Activated CD8-positive, alpha-beta memory T cell treated with anti-CD3 and anti-CD28 coated beads for 1 hour (primary cell): ENCODE measurements around the gene TTC27.
"Not testable (repeated sequence)": the region's sequence is repeated elsewhere in the genome, so short reads cannot be mapped to it uniquely, and the experiment has no call there.

Experiments used
- DNase-seq, 2 donors: peaks; one replicate each; pipeline ENCODE4 v3.0.0-alpha.2; 2020; ENCODE audit warnings: low read depth in 1 of 2; ENCODE audit errors: extremely low read depth in 1 of 2

The TTC27 gene

DNA sequence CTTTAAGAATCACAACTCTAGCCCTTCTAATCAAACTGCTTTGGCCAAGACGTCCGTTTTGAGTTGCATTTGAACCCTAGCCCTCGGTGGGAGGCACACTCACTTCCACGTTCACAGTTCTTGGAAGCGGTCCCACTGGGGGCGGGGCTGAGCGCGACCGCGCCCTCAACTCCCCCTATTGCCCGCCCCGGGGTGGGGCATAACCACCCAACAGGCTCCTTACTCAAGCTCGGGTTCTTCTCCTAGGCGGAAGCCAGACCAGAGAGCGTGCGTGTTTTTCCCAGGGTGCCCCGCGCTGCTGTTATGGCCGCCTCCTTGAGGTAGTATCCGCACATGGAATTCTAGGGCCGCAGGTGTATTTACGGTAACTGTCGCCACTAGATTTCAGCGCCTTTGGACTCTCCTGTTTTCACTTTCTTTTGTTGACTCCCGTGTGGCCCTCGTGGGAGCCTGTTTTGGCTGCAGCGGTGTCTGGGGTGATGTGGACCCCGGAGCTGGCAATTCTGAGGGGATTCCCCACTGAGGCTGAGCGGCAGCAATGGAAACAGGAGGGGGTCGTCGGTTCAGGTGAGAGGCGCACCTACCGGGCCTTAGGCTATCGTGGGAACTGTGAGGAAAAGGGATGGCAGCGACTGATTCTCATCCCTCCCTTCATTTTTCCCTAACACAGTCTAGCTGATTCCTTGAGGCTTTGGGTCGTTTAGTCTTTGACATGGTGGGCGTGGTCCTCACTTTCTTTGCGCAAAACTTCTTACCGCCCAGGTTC, at the start of gene TTC27:
Gene TTC27 (plus strand): TSS at position 237 of the 766 bp plus-strand sequence. CDS start 243 bp downstream, at position 480.
- peak; percentile 84 to 89 for DNase-seq

- no peak for DNase-seq
Observed at GRCh38 chr2:32591669-32592463, 36.0 kb upstream of the TTC27 start.

- DNase-seq = no peak
Observed at GRCh38 chr2:32594573-32594972, 33.3 kb upstream of the TTC27 start.

DNA sequence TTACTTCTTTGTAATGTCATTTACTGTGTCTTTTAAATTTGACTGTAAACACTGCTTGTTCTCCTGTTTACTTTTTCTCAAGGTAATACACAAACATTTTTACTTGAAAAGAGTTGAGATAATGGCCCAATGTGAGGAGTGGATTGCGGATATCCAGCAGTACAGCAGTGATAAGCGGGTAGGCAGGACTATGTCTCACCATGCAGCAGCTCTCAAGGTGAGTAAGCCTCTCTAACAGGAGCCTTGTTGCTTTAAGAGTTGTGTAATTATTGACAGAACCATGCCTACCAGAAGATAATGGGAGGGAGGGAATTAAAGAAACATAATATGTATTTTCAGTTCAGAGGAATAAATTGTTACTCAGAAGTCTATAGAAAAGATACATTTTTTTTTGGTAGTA, 16.5 kb upstream of the TTC27 start:
- no peak for DNase-seq

GRCh38 chr2:32611771-32612170, 16.1 kb upstream of the TTC27 start:
- no peak for DNase-seq

DNA sequence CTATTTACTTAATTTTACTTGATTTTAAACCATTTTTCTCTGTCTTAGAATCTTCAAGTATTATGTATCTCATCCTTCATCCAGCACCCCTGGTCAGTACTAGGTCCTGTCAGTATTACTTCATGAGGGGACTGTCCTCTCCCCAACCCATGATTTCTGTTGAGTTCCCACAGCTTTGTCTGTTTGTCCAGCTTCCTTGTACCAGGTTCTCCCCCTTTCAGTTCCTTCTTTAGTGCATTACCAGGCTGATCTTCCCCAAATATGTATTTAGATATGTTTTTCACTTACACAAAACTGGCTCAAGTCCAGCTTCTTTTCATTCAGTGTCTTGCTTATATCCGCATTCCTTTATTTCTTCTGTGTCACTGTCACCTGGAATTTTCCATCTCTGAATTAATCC, 13.8 kb upstream of the TTC27 start:
- no peak for DNase-seq

- no peak for DNase-seq
Observed at GRCh38 chr2:32617599-32618189, 10.2 kb upstream of the TTC27 start.

DNA sequence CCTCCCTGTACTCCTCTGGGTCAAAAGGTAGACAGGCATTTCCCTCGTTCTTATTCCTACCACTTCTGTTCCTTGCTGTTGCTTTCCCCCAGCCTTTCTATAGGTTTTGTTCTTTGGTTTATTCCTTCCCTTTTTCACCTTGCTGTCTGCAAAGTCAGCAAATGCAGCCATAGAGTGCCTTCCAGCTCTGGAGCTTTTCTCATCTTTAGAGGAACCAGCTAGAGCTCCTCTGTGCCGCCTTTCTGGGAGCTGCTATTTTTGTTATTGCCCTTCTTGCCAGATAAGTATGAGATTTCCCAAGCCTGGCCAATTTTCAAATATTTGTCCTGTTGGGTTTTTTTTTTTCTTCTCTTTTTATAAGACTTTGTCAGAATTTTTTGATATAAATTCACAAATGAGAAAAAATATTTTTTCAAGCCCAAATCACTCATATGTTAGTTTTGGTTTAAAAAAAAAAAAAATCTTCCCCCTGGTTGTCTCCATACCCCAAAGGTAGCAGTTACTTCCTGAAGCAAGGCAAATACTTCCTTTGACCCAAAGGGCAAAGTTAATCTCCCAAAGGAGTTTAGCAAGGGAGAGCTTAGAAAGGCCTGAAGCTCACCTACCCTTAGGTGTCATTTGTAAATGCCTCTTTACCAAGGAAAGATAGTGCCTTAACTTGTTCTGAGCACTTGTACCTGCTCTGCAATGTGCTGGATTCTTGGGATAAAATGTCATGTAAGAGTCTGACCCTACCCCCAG, 5.1 kb upstream of the TTC27 start:
- DNase-seq = no peak

- no peak for DNase-seq
Observed at GRCh38 chr2:32623311-32623706, 4.5 kb upstream of the TTC27 start.

DNA sequence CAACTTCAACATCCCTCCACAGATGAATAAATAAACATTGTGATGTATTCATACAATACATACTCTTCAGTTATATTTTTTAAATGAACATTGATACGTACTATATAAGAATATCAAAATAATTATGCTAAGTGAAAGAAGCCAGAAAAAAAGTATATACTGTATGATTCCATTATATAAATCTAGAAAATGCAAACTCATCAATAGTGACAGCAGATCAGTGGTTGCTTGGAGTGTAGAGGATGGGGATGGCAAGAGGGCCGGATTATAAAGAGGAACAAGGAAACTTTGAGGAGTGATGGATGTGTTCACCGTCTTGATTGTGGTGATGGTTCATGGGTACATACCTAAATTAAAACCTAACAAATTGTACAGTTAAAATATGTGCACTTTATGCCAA, 3.0 kb upstream of the TTC27 start:
- DNase-seq = no peak

DNA sequence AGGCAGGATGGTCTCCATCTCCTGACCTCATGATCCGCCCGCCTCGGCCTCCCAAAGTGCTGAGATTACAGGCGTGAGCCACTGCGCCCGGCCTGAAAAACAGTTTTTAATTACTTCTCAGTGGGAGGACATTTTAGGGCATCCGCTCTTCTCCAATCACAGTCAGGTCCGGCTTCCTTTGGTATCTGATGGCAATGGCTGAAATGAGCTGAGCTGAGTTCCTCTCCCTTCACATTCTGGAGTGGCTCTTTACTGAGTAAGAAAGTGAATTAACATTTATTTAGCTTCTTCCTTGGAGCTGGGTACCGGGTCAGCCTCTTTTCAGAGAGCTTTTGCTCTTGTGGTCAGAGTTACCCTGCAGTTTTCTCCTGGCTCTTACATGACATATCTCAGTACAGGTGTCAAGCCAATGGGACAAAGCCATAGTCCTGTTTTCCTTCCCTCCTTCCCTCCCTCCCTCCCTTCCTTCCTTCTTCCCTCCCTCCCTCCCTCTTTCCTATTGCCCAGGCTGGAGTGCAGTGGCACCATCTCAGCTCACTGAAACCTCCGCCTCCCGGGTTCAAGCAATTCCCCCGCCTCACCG, 1.1 kb upstream of the TTC27 start:
- DNase-seq = no peak

DNA sequence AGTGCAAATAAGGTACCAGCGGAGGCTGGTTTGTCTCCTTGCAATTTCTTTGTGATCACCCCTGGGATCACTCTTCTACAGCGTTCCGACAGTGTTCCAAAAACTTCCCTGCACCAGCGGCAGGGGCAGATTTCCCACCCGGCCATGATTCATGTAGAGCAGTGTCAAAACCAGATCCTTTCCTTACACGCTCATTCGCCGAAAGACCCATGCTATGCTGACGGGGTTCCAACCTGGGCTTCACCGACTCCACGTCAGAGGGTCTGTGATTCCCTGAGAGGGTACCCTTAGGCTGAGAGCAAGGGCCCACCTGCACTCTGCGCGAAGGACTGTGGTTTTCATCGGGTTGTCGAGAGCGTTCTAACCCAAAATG, 423 bp upstream of the TTC27 start:
- peak; percentile 0 to 3 for DNase-seq

DNA sequence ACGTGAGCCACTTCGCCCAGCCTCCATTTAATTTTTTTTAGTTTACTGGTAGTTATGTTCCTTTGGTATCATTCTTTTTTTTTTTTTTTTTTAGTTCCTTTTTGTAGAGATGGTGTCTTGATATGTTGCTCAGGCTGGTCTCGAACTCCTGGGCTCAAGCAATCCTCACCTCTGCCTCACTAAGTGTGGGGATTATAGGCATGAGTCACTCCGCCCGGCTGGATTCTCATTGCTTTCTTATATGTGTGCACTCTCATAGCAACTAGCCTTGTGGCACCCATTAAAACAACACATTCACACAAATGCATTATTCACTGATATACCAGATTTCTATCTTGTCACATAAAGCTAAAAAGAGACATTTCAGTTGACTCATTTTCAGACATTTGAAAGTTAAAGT, 4.2 kb downstream of the TTC27 start:
- no peak for DNase-seq

GRCh38 chr2:32633040-32633439, 5.2 kb downstream of the TTC27 start:
- DNase-seq = no peak

DNA sequence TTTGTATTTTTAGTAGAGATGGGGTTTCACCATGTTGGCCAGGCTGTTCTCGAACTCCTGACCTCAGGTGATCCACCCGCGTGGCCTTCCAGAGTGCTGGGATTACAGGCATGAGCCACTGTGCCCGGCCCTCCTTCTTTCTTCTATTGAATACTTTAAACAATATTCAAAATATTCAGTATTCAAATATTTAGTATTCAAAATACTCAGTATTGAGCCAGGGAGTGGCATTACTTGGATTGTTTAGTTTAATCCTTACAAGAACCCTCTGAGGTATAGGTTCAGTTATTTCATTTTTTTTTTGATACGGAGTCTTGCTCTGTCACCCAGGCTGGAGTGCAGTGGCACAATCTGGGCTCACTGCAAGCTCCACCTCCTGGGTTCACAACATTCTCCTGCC, 10.7 kb downstream of the TTC27 start:
- DNase-seq = not testable (repeated sequence)

DNA sequence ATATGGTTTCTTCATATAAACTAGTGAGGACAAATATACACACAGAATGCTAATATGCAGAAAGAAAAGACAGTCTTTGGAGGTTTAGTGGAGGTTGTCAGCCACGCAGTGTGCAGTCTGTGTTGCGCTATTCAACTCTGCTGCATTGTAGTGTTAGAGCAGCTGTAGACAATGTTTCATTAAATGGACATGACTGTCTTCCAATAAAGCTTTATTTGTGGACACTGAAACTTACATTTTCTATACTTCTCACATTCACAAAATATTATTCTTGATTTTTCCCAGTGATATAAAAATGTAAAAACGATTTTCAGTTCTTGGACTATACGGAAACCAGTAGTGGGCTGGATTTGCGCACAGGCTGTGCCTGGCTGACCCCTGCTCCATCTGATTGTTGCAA, 13.3 kb downstream of the TTC27 start:
- no peak for DNase-seq

DNA sequence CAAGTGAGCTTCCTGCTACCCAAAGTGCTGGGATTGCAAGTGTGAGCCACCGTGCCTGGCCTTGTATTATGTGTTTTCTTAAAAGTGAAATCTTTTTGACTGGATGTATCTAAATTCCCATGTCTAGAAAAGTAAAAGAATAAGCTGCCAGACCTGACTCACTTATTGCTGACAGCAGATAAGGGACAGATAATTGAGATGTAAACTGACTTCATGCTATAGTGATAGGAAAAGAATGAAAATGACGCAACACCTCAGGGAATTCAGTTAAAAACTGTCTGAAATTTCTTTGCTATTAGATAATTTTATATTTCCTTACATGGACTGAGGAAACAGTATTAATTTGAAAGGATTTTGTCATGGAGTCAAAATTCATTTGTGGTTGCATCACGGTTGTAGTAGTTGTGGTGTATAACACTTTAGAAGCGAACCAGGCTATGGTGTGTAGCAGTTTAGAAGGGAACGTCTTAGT, 19.4 kb downstream of the TTC27 start:
- no peak for DNase-seq

GRCh38 chr2:32652555-32653209, 24.8 kb downstream of the TTC27 start:
- DNase-seq = no peak

- DNase-seq = no peak
Observed at GRCh38 chr2:32656069-32656468, 28.2 kb downstream of the TTC27 start.

DNA sequence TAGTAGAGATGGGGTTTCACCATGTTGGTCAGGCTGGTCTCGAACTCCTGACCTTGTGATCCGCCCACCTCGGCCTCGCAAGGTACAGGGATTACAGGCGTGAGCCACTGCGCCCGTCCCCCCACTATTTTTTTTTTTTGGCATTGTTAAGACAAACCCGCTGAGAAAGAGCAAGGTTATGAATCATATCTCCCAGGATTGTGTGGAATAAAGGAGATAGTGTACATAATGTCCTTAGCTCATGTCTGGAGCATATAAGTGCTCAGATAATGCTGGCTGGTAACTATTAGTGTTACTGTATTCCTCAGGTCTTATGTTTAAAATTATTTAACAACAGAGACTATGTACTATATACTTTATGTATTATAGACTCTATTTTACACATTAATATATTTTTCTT, 36.0 kb downstream of the TTC27 start:
- no peak for DNase-seq
